K562 (cell line): ENCODE data around the gene ME3. TPM values are rescaled to one million over a fixed set of nuclear protein-coding genes. Genes with fewer than 3 reads are reported as not detected.

Source experiments
- ATAC-seq: fragments of 200-7000 bp; cut with Tn5 transposase; 3 replicates; pipeline ENCODE4 v1.9.1; 2020; ENCODE audit warnings: moderate library complexity
- BruUV-seq: library from RNA; stranded (reverse); fragments of 400-500 nt; replicated peaks from 2 replicates; lab custom pipeline; 2021; lab: Mats Ljungman, UMichigan
- CTCF ChIA-PET: fragments of 300-600 bp; formaldehyde crosslinking; extraction: SDS; loops from one replicate; lab custom pipeline; 2021; ENCODE audit warnings: low intra/inter-chr PET ratio; lab: Yijun Ruan, JAX
- POLR2A ChIA-PET: fragments of 300-600, 350-650 bp; sonication (Branson Sonifier 250); formaldehyde crosslinking; extraction: SDS; loops from one replicate; lab custom pipeline; 2021; ENCODE audit warnings: antibody characterized with exemption, inconsistent platforms; lab: Yijun Ruan, JAX
- DNase-seq, 4 experiments: peaks; one replicate each; pipeline versions ENCODE4 v3.0.0 to v3.0.0-alpha.2; 2011 to 2018; ENCODE audit warnings: low spot score in 3 of 4, mixed read lengths in 3 of 4; ENCODE audit errors: extremely low read depth in 1 of 4
- FAIRE-seq: peaks from 2 replicates; lab custom pipeline; 2011; peaks lifted over from hg19 to GRCh38; lab: Jason Lieb, UNC
- H2AFZ ChIP-seq: 2 replicates; pipeline ENCODE4 v1.6.0; 2011; ENCODE audit warnings: low read depth, low read length, control low read depth, inconsistent platforms
- H3K27ac ChIP-seq: fragments of 200-600 bp; 3 replicates; pipeline ENCODE4 v1.8.0; 2011; ENCODE audit warnings: low read depth, mild to moderate bottlenecking, control low read depth, inconsistent platforms, low read length, moderate library complexity, mixed read lengths; ENCODE audit errors: extremely low read depth
- H3K27me3 ChIP-seq, 2 experiments: fragments of 300-600 bp in 1 of 2; 2 replicates in 1 of 2; 3 replicates in 1 of 2; pipeline versions ENCODE4 v1.6.0 to v1.8.0; 2011; ENCODE audit warnings: inconsistent platforms in 2 of 2, low read length in 2 of 2, mild to moderate bottlenecking in 1 of 2, mixed read lengths in 1 of 2, moderate library complexity in 1 of 2; ENCODE audit not compliant: control insufficient read depth in 2 of 2, insufficient read depth in 2 of 2
- H3K36me3 ChIP-seq: fragments of 300-600 bp; 3 replicates; pipeline ENCODE4 v1.8.0; 2011; ENCODE audit warnings: mild to moderate bottlenecking, low read length, inconsistent platforms; ENCODE audit not compliant: control insufficient read depth, insufficient read depth
- H3K4me1 ChIP-seq, 2 experiments: fragments of 200-600 bp in 1 of 2; replicated peaks in 1 of 2; 2 replicates in 1 of 2; 3 replicates in 1 of 2; pipeline versions ENCODE4 v1.5.1 to v1.8.0; 2011; ENCODE audit warnings: inconsistent platforms in 2 of 2, low read length in 2 of 2, mild to moderate bottlenecking in 1 of 2, mixed read lengths in 1 of 2, moderate library complexity in 1 of 2; ENCODE audit not compliant: control insufficient read depth in 2 of 2, insufficient read depth in 2 of 2
- H3K4me2 ChIP-seq: 2 replicates; pipeline ENCODE4 v1.6.1; 2011; ENCODE audit warnings: low read length, control low read depth, inconsistent platforms, mixed read lengths; ENCODE audit not compliant: insufficient read depth
- H3K4me3 ChIP-seq: fragments of 200-600 bp; sonication (generic), shearing (Covaris generic); 2 replicates; pipeline ENCODE4 v1.5.1; 2016; ENCODE audit warnings: control low read depth, inconsistent platforms
- H3K79me2 ChIP-seq: fragments of 200-600 bp; 3 replicates; pipeline ENCODE4 v1.8.0; 2011; ENCODE audit warnings: low read length, inconsistent platforms; ENCODE audit not compliant: control insufficient read depth, insufficient read depth
- H3K9ac ChIP-seq, 2 experiments: 2 replicates each; pipeline versions ENCODE4 v1.6.0 to v1.6.1; 2011; ENCODE audit warnings: low read depth in 2 of 2, low read length in 2 of 2, control low read depth in 1 of 2, inconsistent platforms in 1 of 2, mild to moderate bottlenecking in 1 of 2, mixed read lengths in 1 of 2; ENCODE audit not compliant: insufficient read depth in 1 of 2
- H3K9me1 ChIP-seq: one replicate; pipeline ENCODE4 v1.6.0; 2011; ENCODE audit warnings: inconsistent platforms, mild to moderate bottlenecking, low read length, moderate library complexity; ENCODE audit not compliant: control insufficient read depth, insufficient read depth
- H3K9me3 ChIP-seq: replicated peaks from 2 replicates; pipeline ENCODE4 v1.5.1; 2011; ENCODE audit warnings: low read depth, low read length, inconsistent platforms; ENCODE audit not compliant: control insufficient read depth, insufficient read depth
- H4K20me1 ChIP-seq: replicated peaks from 2 replicates; pipeline ENCODE4 v1.6.1; 2011; ENCODE audit warnings: low read length, inconsistent platforms, mixed read lengths; ENCODE audit not compliant: control insufficient read depth, insufficient read depth
- HMGN3 ChIP-seq: IDR thresholded peaks from 2 replicates; pipeline ENCODE4 v1.6.1; 2011; ENCODE audit warnings: borderline replicate concordance, low read depth, mild to moderate bottlenecking, mixed read lengths, low read length; ENCODE audit not compliant: insufficient read length; ENCODE audit errors: extremely low read depth
- PHF21A ChIP-seq: fragments of 450-650 bp; IDR thresholded peaks from 2 replicates; pipeline ENCODE4 v1.6.1; 2017; ENCODE audit warnings: low read depth, borderline replicate concordance
- TOE1 ChIP-seq, 2 experiments: fragments of 450-650 bp in 1 of 2; sonication (generic) in 1 of 2; formaldehyde crosslinking in 1 of 2; IDR thresholded peaks; 2 replicates each; pipeline versions ENCODE4 v1.7.1 to v1.8.0; 2016 to 2022; ENCODE audit warnings: borderline replicate concordance in 2 of 2, mild to moderate bottlenecking in 2 of 2, antibody characterized with exemption in 1 of 2, inconsistent platforms in 1 of 2, low read depth in 1 of 2, missing genetic modification reagents in 1 of 2, moderate library complexity in 1 of 2
- WGBS: fragments of 100-300 bp; shearing (Covaris generic); methylation state at CpG from one replicate; pipeline ENCODE4 v1.1.6; 2016; ENCODE audit warnings: low coverage, mixed read lengths; ENCODE audit not compliant: insufficient coverage; ENCODE audit errors: missing lambda C conversion rate; 5-methylcytosine and 5-hydroxymethylcytosine counted together
- in situ Hi-C: fragments of 300-500 bp; cut with MboI; formaldehyde crosslinking; loops from 4 replicates; pipeline ENCODE4 v1.15.0; 2018; ENCODE audit warnings: inconsistent platforms, mixed read lengths
- intact Hi-C: fragments of 100-400 bp; cut with micrococcal nuclease; formaldehyde crosslinking; loops from 2 replicates; pipeline ENCODE4 v1.14.2; 2022
- polyA plus RNA-seq, 8 experiments: library from polyadenylated mRNA; depleted of rRNA in 4 of 8; stranded (reverse) in 5 of 8; unstranded in 3 of 8; fragments of >200 nt; fragmentation: Nextera tagmentation in 2 of 8; fragmentation: Illumina TruSeq in 1 of 8; extraction: Ambion mirVana in 2 of 8; extraction: Trizol in 1 of 8; gene quantifications; 2 replicates each; pipeline versions ENCODE4 v1.2.1 to v1.2.3, GENCODE V29; 2011 to 2014; ENCODE audit warnings: inconsistent platforms in 1 of 8, missing spikeins in 1 of 8
- total RNA-seq, 7 experiments: library from RNA; depleted of rRNA in 6 of 7; stranded (reverse); fragments of >200 nt in 6 of 7; fragmentation: Illumina TruSeq in 2 of 7; extraction: Trizol in 2 of 7; gene quantifications; 2 replicates each; pipeline versions ENCODE4 v1.2.1 to v1.2.3, GENCODE V29; 2011 to 2021; ENCODE audit warnings: low replicate concordance in 1 of 7
- TF ChIP-seq, protein P1 (sequence below): fragments of 450-650 bp; IDR thresholded peaks from 2 replicates; pipeline ENCODE4 v1.6.1; 2017; ENCODE audit warnings: antibody characterized with exemption
- TF ChIP-seq, protein P2 (sequence below), 2 experiments: IDR thresholded peaks in 1 of 2; conservative IDR thresholded peaks in 1 of 2; 2 replicates each; pipeline ENCODE4 v1.6.1; 2016; ENCODE audit warnings: low read depth in 2 of 2, mild to moderate bottlenecking in 1 of 2, missing compliant biosample characterization in 1 of 2, missing genetic modification characterization in 1 of 2, moderate library complexity in 1 of 2
- TF ChIP-seq, protein P3 (sequence below): sonication (generic); formaldehyde crosslinking; IDR thresholded peaks from 2 replicates; pipeline ENCODE4 v1.8.0; 2022; ENCODE audit warnings: mild to moderate bottlenecking, missing genetic modification reagents

Gene ME3
- total and polyA plus RNA-seq, 9 of the 15 experiments (the other 6 are each of a cell fraction or from before 2014, with no cell fraction given): not detected

DNA sequence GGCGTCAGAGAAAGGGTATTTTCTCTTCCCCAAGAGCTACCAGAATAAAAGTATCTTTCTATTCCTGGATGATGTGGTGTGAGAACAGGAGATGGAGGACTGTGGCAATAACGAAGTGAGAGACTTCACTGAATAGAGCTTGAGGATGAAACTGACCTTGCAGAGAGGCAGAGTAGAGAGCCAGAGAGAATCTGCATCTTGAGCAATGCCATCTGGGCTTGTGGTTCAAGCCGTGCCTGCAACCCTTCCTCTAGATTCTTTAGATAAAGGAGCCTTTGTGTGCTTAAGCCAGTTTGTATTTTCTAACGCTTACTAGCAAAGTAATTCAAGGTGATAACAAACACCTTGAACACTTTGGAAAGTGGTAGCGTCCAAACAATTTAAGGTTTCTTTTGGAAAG lies 2.2 kb downstream of the ME3 start:
- no peak overlapping the region for H3K4me2 ChIP-seq
- intact Hi-C loops: no loop called here
- CTCF ChIA-PET: no interaction called here
- WGBS: 0% methylated on average over 5 of the region's 5 CpGs
- H3K36me3 ChIP-seq: no peaks in the 10 kb centered on the region
- no peaks in the 10 kb centered on the region for H3K9me1 ChIP-seq
- FAIRE-seq (no peak), ATAC-seq (no peak), DNase-seq (no peak)
- no peak overlapping the region for H3K4me3 ChIP-seq
- in situ Hi-C loops: no loop called here
- H2AFZ ChIP-seq: no peak overlapping the region
- H3K79me2 ChIP-seq: no peaks in the 10 kb centered on the region
- TF ChIP-seq, protein P1, sequence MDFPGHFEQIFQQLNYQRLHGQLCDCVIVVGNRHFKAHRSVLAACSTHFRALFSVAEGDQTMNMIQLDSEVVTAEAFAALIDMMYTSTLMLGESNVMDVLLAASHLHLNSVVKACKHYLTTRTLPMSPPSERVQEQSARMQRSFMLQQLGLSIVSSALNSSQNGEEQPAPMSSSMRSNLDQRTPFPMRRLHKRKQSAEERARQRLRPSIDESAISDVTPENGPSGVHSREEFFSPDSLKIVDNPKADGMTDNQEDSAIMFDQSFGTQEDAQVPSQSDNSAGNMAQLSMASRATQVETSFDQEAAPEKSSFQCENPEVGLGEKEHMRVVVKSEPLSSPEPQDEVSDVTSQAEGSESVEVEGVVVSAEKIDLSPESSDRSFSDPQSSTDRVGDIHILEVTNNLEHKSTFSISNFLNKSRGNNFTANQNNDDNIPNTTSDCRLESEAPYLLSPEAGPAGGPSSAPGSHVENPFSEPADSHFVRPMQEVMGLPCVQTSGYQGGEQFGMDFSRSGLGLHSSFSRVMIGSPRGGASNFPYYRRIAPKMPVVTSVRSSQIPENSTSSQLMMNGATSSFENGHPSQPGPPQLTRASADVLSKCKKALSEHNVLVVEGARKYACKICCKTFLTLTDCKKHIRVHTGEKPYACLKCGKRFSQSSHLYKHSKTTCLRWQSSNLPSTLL: no peak
- TF ChIP-seq HMGN3 (no peak), TOE1 (IDR thresholded peaks at IDR 0.05; ENCODE audit: borderline replicate concordance) (no peak), TOE1 (CRISPR knock-in tag; IDR thresholded peaks at IDR 0.05; ENCODE audit: borderline replicate concordance, low read depth) (no peak), PHF21A (no peak)
- TF ChIP-seq, protein P2, sequence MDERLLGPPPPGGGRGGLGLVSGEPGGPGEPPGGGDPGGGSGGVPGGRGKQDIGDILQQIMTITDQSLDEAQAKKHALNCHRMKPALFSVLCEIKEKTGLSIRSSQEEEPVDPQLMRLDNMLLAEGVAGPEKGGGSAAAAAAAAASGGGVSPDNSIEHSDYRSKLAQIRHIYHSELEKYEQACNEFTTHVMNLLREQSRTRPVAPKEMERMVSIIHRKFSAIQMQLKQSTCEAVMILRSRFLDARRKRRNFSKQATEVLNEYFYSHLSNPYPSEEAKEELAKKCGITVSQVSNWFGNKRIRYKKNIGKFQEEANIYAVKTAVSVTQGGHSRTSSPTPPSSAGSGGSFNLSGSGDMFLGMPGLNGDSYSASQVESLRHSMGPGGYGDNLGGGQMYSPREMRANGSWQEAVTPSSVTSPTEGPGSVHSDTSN (CRISPR knock-in tag; IDR thresholded peaks at IDR 0.05; ENCODE audit: low read depth): no peak
- TF ChIP-seq, protein P2 (tag; conservative IDR thresholded peaks at IDR 0.05; ENCODE audit: low read depth): no peak
- TF ChIP-seq, protein P3, sequence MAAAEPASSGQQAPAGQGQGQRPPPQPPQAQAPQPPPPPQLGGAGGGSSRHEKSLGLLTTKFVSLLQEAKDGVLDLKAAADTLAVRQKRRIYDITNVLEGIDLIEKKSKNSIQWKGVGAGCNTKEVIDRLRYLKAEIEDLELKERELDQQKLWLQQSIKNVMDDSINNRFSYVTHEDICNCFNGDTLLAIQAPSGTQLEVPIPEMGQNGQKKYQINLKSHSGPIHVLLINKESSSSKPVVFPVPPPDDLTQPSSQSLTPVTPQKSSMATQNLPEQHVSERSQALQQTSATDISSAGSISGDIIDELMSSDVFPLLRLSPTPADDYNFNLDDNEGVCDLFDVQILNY (CRISPR knock-in tag): no peak
- H3K27ac ChIP-seq: no peak overlapping the region
- no peaks in the 10 kb centered on the region; the same call in 1 of the 2 replicates for H4K20me1 ChIP-seq
- peaks cover 22 to 30% of the 10 kb centered on the region in 2 experiments for H3K27me3 ChIP-seq
- POLR2A ChIA-PET: no interaction called here
- BruUV-seq: no TSS peak
- peaks cover 0 to 10% of the 10 kb centered on the region in 2 experiments; a peak in 1 of 5 replicates for H3K4me1 ChIP-seq
- no peaks in the 10 kb centered on the region for H3K9me3 ChIP-seq
- no peak overlapping the region for H3K9ac ChIP-seq
